ENCODE results near the gene CST5.
"Not testable (repeated sequence)": the region's sequence is repeated elsewhere in the genome, so short reads cannot be mapped to it uniquely, and the experiment has no call there.

The CST5 gene

DNA sequence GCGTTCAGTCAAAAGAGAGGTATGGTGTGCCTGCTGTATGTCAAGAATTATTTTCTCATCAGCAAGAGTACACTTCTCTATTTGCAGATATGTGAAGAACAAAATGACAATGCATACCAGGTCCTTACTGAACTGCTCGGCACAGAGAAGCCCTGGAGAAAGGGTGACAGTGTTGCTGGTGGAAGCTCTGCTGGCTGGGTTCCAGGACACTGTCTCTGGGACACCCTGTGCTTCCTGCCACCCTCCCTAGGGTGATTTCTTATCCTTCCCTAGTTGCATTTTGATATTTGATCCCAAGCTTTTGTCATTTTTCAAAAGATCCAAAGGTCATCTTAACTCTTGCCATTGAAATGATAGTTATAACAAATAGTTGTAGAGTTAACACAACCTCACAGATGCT, 8.3 kb upstream of the CST5 start:
- DNase-seq, result no peak

DNA sequence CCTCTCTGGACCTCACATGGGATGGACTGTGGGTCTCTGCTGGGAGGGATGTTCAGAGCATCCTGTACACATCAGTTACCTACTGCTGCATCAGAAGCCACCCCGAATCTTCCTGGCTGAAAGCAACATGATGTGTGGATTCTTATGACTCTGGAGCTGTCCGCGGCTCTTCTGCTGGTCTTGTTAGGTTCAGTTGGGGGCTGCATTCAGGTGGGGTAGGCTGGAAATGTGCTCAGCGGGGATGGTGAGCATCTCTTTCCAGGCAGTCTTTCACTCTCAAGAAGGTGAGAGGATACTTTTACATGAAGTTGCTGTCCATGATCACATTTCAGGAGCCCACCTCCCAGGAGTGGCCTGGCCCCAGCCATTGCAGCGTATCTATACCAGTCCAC, 5.2 kb upstream of the CST5 start:
- DNase-seq, result no peak

DNA sequence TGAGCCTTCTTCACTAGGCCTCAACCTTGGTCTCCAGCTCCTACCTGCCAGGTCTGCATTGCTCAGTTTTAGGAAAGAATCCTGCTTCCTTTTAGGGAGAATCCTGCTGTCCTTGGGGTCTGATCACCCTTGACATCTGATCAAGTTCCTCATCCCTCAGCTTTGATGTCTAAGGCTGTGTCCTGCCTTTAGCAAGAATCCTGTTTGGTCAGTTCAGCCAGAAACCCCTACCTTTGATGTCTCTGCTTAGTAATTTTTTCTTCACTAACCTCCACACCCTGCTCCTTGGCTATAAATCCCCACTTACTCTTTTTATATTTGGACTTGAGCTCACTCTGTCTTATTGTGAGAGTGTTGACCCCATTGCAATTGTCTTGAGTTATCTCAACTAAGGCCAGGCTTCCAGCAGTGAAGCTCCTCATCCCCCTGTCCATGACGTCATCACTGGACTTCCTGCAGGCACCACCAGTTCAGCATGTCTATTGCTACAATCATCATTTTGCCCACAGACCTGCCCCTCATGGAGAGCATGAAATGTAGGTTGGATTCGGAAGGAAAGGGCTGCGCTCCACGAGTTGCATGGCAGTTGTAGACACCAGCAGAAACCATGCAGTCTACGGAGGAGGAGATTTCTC, 4.7 kb upstream of the CST5 start:
- no peak for DNase-seq

DNA sequence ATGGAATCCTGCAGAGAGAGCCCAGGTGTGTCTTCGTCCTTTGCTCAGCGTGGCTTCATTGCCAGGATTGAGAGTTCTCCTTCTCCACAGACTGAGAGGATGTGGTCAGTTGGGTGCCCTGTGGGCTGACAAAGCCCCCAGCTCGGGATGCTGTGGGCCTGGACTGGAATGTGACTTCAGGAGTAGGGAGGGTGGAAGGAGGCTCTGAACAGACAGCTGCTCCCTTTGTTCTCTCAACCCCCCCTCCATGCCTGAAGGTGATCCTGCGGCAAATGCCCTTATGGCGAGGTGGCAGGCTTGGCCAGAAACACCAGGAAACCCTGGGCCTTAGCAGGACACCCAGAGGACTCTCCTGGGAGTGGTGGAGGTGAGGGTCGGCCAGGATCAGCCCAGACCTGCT, 1.8 kb upstream of the CST5 start:
- DNase-seq, result no peak

DNA sequence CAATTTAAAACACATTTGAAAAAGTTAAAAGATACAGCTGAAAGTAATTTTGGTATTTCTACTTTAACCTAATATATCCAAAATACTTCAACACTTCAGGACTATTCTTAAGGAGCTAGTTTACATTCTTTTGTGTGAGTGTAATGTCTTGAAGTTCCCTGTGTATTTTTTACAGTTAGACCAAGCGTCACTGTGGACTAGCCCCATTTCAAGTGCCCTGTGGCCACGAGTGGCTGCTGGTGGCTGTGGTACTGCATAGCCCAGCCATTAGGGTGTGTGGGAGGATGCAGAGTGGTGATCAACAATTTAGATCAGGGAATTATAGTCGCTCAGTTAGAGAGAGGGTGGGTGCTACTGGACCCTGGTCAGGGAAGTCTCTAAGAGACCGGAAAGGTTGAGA, 869 bp upstream of the CST5 start:
- no peak for DNase-seq

DNA sequence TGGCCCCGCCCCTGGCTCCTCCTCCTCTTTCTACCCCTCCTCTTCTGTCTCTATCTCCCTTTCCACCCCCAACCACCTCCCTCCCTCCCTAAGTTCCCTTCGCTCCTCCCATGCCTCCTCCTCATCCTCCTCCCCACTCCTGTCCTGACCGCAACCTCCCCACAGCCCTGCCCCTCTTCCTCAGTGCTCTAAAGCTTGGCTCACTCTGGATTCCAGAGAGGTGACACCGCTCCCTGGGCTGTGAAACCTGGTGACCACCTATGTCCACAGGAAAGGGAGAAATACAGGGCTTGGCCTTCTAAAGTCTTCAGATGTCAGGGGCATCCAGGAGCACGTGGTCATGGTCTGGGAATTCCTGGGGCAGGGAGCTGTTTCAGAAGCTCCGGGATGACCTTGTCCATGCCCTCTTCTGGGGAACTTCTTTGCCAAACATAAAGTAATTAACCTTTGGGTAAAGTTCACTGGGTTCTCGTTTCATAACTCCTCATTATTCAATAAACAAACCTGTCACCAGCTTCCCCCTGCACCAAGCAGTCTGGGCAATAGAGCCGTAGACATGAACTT, 345 bp upstream of the CST5 start:
- no peak for DNase-seq

DNA sequence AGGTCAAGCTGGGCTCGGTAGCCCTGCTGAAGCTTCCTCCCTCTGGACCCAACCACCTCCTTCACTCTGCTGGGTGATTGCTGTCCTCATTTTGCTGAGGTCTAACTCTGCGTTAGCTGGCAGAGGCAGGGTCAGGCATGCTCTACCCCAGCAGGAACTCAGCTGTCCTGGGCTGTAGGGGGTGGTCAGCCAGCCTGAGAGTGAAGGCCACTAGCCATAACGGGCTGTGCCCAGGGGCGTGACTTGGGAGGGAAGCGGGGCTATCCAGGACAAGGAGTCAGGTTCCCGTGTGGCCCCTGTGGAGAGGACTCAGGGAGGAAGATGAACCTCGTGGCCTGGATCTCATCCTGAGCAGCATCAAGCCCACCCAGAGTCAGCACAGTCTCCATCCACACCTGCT, 761 bp downstream of the CST5 start:
- DNase-seq, result no peak

DNA sequence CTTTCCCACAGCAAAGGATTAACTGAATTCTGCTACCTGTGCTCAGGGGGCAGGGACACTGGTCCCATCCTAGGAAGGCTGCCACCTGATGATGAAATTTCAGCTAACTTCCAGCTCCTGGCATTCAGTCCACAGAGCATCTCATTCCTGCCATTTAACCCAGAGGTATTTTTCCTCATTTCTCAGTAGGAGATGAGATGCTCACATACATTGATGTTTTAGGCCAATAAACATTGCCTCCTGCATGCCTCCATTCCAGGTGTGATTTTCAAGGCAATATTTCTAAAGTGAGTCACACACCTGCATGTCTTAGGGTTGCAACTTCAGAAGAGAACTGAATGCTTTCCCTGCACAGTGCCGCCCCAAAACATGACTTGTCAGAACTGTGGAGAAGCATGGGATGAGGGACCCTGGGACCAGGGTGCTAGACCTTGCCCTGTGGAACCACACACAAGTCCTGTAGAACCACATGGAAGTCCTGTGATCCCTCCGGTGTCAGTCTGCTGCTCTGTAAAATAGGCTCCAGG, 1.5 kb downstream of the CST5 start:
- not testable (repeated sequence) for DNase-seq

DNA sequence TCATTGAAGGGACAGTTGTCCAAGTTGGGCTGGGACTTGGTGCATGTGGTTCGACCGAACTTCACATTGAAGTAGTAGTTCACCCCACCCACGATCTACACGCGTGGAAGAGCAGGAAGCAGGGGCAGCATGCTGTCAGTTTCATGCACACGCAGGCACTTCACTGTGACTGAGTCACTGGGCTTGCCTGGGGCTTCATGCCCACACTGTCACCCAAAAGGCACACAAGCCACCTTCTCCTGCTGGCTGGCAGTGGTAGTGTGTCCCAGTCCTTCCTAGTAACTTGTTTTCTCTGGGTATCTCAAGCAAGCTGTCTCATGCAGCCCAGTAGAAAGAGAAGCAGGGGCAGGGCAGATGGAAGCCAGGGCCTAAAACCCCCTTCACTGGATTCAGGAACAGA, 2.0 kb downstream of the CST5 start:
- no peak for DNase-seq

DNA sequence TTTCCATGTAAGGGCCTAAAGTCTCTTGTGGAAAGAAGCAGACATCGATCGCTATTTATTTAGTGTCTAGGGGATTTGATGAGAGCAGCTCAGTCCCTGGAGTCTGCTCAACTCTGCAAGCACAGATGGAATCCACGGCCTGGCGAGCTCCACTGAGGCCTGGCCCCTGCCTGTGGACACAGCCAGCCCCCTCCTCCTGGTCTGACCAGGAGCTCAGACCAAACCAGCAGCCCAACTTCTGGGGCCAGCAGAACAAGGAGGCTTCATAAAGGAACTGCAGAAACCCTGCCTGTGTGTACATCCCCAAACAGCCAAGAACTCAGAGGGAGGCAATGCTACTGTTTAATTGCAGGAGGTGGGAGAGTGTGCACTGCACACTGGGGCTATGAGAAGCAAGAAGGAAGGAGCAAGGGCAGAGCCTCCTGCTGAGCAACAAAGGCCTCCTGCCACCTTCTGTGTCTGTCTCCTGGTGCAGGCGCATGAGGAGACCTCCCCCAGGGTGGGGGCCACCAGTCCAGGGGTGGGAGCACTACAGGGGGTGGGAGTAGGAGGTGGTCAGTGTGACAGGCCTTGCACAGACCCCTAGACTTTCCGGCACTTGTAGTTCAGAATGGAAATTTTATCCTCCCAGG, 3.8 kb downstream of the CST5 start:
- DNase-seq, result no peak

DNA sequence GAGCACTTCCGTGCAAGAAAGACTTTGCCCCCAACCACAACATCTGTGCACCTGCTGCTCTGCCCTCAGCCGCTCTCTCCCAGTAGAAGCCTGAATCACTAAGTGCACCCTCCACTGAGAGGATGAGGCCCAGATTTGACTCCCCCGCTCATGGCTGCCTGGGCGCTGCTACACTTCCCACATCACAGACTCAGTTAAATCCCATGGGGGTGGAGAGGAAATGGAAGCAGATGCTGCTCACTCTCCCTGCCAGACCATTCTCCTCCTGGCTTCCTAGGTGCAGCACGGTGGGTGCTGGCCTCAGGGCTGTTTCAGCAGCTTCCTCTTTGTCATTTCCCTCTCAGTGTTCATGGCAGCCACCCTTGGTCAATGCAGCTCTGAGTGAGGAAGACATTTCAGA, 4.8 kb downstream of the CST5 start:
- no peak for DNase-seq

DNA sequence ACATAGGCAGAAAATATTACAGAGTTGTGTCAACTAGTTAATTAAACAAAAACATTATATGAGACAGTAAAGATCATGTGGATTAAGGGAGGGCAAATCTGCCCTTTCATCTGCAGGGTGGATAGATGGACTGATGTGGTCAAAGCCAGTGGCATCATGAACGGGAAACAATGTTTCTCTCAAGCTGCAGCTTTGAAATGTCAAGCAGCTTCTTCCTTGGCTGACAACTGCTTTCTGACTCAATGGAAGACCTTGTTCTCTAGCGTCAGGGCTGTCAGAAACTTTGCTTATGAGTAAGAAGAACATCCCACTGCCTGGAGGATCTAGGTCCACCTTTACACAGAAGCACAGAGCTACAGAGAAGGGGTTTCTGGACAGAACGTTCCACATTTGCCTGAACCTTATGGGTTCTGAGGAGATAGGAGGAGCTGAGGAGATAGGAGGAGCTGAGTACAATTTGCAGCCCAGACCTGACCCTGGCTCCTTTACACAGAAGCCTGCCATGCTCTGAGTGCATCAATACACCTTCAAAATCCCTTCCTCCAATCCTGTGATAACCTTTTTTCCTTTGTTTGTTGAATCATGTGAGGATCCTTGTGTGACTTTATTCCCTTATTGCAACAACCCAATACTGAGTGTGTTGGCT, 6.1 kb downstream of the CST5 start:
- no peak for DNase-seq

DNA sequence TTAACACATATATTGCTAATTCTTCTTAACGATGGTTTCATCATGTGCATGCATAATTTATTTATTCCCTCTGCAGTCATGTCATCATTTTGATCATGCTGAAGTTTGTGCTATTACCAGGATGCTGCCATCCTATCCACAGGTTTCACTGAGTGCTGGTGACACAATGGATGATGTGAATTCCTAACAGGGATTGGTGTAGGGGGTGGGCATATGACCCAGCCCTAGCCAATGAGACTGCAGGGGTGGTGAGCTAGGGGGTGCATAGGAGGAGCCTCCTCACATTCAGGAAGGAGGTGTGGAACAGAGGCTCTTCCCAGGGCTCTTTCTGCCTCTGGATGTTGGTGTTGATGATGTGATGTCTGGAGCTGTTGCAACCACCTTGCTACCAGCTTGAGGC, 7.5 kb downstream of the CST5 start:
- no peak for DNase-seq

DNA sequence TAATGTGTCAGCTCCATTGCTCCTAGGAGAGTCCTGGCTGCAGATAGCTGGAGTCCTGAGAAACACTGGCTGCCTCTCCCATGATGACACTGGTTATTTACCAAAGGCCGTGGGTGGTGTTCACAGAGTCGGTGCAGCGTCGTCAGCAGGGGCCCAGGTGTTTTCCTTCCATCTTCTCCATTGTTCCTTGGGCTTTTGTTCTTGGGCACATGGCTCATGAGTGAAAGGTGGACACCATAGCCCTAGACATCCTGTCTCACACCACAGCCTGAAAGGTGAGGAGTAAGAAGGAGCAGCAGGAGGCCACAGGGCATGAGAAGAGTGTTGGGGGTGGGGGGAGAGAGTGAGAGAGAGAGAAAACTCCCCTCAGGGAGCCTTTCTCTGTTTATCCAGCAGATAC, 9.1 kb downstream of the CST5 start:
- no peak for DNase-seq

DNA sequence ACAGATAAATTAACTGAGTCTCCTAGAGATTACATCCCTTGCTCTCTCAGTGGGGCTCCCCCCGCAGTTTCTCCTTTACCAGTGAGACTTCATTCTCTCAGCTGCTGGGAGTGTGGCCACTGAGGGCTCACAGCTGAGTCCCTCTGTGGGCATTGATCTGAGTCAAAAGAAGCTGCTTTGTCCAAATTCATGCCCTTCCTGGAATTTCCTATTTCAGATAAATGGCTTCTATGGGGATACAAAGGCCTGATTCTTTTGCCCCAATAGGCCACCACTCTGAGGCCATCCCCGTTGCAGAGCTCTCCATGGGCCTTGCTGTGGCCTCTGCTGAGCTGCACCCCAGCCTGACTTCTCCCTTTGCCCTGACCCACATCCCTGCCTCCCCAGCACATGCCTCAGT, 10.0 kb downstream of the CST5 start:
- no peak for DNase-seq

DNA sequence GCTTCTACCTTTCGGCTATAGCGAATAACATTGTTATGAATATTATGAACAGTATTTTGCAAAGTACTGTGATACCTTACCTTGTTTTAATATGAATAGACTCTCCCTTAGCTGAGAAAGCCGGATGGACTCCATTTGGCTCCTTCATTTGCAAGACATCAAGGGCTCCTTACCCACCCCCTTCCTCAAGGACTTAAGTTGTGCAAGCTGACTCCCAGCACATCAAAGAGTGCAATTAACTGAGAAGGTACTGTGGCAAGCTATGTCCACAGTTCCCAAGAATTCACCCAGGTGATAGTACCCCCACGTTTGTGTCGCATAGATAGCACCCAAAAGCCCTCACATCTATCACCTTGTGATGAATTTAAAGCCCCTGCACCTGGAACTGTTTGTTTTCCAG, 11.2 kb downstream of the CST5 start:
- no peak for DNase-seq

DNA sequence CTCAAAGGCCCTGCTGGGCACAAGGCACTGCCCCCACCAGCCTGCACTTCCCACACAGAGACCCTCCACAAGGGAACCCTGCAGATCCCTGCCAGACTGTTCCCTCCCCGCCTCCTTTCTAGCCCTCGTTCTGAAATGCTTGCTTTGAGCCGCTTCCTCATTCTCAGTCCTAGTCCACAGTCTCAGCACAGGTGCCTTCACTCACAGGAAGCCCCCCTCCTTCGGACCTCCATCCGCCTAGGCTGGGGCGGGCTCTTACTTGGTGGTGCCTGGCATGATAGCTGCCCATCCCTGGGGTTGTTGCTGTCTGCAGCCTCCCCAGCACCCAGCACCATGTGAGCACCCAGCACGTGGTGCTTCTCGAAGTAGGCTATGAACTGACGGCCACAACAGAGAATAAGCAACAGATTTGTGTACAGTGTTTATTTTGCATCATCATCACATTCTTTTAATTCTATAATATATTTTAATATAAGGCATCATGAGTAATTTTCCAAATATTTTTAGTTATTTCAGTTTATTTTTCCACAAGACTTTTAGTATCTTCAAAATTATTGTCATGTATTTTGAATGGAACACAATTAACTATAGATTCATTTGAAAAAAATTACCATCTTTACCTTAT, 12.3 kb downstream of the CST5 start:
- no peak for DNase-seq

DNA sequence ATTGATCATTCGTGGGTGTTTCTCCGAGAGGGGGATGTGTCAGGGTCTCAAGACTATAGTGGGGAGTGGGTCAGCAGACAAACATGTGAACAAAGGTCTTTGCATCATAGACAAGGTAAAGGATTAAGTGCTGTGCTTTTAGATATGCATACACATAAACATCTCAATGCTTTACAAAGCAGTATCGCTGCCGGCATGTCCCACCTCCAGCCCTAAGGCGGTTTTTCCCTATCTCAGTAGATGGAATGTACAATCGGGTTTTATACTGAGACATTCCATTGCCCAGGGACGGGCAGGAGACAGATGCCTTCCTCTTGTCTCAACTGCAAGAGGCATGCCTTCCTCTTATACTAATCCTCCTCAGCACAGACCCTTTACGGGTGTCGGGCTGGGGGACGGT, 18.8 kb downstream of the CST5 start:
- not testable (repeated sequence) for DNase-seq

DNA sequence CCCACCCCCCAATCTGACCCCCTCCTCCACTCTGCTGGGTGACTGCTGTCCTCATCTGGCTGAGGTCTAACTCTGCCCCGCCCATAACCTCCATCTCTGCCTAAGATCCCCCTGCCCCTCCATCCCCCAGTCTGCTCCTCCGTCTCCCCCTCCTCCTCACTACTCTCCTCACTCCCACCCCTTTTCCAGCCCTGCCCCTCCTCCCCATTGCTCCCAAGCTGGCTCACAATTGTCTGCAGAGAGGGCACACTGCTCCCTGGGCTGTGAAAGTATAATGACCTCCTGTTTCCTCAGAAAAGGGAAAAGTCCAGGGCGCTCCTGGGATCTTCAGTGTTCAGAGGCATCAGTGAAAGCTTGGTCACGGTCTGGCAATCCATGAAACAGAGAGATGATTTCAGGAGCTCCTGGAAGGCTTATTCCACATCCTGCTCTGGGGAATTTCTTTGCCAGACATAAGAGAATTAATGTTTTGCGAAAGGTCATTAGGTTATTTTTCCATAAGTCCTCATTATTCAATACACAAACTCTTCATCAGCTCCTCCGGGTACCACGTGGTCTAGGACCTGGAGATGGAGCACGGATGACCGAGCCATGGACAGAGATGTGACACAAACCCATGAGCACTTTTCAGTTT, 21.5 kb downstream of the CST5 start:
- DNase-seq, result no peak

DNA sequence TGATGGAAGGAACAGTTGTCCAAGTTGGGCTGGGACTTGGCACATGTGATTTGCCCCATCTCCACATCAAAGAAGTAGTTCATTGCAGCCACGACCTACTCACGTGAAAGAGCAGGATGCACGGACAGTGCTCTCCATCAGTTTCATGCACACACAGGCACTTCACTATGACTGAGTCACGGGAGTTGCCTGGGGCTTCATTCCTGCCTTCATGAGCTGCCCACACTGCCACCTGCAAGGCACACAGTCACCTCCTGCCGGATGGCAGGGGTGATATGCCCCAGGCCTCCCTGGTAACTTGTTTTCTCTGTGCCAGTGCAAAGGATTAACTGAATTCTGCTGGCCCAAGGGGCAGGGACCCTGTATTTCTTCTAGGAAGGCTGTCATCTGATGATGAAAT, 22.8 kb downstream of the CST5 start:
- no peak for DNase-seq

DNA sequence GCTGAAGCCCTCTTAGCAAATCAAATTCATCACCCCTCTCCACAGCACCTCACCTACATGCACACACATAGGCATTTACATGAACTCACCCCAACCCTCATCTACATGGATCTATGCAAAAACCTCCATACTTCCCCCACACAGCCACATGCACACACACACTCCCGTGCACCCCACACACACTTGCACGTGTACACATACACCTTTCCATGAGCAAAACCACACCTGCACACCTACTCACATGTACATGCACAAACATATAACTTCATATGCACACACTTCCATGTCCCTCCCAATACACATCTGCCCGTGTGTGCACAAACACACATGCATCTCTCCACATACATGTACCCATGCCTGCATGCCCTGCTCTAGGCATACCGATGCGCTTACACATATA, 23.3 kb downstream of the CST5 start:
- DNase-seq, result no peak

DNA sequence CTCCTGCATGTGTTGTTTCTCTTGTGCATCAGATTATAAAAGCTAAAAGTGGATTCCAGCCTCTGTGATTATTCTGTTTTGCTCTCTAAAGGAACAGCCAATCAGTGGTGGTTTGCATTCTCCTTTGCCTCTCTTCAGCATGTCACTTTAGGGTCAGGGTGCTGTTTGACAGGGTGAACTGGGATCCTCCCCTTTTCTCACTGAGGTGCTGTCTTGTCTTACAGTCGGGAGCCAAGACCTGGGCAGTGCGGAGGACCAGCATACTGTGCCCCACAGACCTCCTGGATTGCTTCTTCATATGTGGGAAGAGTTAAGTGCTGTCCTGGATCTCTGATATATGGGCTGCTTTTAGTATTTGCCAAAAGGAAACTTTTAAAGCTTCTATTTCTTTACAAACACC, 37.9 kb downstream of the CST5 start:
- DNase-seq, result no peak

DNA sequence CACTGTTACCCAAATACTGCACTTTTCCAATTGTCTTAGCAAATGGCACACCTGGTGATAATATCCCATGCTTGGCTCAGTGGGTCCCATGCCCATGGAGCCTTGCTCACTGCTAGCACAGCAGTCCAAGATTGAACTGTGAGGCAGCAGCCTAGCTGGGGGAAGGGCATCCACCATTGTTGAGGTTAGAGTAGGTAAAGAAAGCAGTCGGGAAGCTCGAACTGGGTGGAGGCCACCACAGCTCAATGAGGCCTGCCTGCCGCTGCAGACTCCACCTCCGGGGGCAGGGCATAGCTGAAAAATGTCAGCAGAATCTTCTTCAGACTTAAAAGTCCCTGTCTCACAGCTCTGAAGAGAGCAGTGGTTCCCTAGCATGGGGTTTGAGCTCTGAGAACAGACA, 43.8 kb downstream of the CST5 start:
- no peak for DNase-seq
